HepG2 (cell line): ENCODE data around the gene TRIO.
A peak's percentile ranks its signal among the peaks of the same experiment; 100 is the strongest.

Experiments
- IKZF1 ChIP-seq: fragments of 450-650 bp; IDR thresholded peaks from 2 replicates; pipeline ENCODE4 v1.7.1; 2016
- MEF2D ChIP-seq: sonication (generic); formaldehyde crosslinking; IDR thresholded peaks from 2 replicates; pipeline ENCODE4 v1.5.1; 2020; ENCODE audit warnings: mild to moderate bottlenecking, missing genetic modification reagents
- MIXL1 ChIP-seq: IDR thresholded peaks from 2 replicates; pipeline ENCODE4 v1.6.1; 2016
- NFYC ChIP-seq: IDR thresholded peaks from 2 replicates; pipeline ENCODE4 v1.6.1; 2016; ENCODE audit warnings: missing genetic modification reagents, missing compliant biosample characterization
- SSRP1 ChIP-seq: IDR thresholded peaks from 2 replicates; pipeline ENCODE4 v1.6.1; 2016; ENCODE audit warnings: control low read depth
- ZBTB1 ChIP-seq: sonication (generic); formaldehyde crosslinking; IDR thresholded peaks from 2 replicates; pipeline ENCODE4 v1.4.0; 2020; ENCODE audit warnings: missing genetic modification reagents, borderline replicate concordance
- ZNF800 ChIP-seq: sonication (generic); formaldehyde crosslinking; IDR thresholded peaks from 2 replicates; pipeline ENCODE4 v1.4.0; 2020; ENCODE audit warnings: missing genetic modification reagents
- TF ChIP-seq, protein P1 (sequence below): sonication (generic); formaldehyde crosslinking; IDR thresholded peaks from 2 replicates; pipeline ENCODE4 v1.4.0; 2020; ENCODE audit warnings: low read depth, mild to moderate bottlenecking, missing genetic modification reagents
- TF ChIP-seq, protein P2 (sequence below): fragments of 450-650 bp; IDR thresholded peaks from 2 replicates; pipeline ENCODE4 v1.6.1; 2017; ENCODE audit warnings: mild to moderate bottlenecking
- TF ChIP-seq, protein P3 (sequence below): sonication (generic); formaldehyde crosslinking; IDR thresholded peaks from 2 replicates; pipeline ENCODE4 v1.5.0; 2020; ENCODE audit warnings: mild to moderate bottlenecking, missing genetic modification reagents
- TF ChIP-seq, protein P4 (sequence below): sonication (generic); formaldehyde crosslinking; IDR thresholded peaks from 2 replicates; pipeline ENCODE4 v1.4.0; 2020; ENCODE audit warnings: mild to moderate bottlenecking, low read depth, missing genetic modification reagents
- TF ChIP-seq, protein P5 (sequence below): sonication (generic); formaldehyde crosslinking; IDR thresholded peaks from 2 replicates; pipeline ENCODE4 v1.8.0; 2022; ENCODE audit warnings: missing genetic modification reagents, mild to moderate bottlenecking, moderate library complexity, borderline replicate concordance
- TF ChIP-seq, protein P6 (sequence below): IDR thresholded peaks from 2 replicates; pipeline ENCODE4 v1.6.1; 2012; ENCODE audit warnings: inconsistent platforms

- TF ChIP-seq ZBTB1 (CRISPR knock-in tag) = no peak
- TF ChIP-seq MEF2D (CRISPR knock-in tag) = peak; percentile 64; the same call in 1 of the 2 replicates
- TF ChIP-seq, protein P1, sequence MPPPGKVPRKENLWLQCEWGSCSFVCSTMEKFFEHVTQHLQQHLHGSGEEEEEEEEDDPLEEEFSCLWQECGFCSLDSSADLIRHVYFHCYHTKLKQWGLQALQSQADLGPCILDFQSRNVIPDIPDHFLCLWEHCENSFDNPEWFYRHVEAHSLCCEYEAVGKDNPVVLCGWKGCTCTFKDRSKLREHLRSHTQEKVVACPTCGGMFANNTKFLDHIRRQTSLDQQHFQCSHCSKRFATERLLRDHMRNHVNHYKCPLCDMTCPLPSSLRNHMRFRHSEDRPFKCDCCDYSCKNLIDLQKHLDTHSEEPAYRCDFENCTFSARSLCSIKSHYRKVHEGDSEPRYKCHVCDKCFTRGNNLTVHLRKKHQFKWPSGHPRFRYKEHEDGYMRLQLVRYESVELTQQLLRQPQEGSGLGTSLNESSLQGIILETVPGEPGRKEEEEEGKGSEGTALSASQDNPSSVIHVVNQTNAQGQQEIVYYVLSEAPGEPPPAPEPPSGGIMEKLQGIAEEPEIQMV (CRISPR knock-in tag) = no peak
- TF ChIP-seq, protein P2, sequence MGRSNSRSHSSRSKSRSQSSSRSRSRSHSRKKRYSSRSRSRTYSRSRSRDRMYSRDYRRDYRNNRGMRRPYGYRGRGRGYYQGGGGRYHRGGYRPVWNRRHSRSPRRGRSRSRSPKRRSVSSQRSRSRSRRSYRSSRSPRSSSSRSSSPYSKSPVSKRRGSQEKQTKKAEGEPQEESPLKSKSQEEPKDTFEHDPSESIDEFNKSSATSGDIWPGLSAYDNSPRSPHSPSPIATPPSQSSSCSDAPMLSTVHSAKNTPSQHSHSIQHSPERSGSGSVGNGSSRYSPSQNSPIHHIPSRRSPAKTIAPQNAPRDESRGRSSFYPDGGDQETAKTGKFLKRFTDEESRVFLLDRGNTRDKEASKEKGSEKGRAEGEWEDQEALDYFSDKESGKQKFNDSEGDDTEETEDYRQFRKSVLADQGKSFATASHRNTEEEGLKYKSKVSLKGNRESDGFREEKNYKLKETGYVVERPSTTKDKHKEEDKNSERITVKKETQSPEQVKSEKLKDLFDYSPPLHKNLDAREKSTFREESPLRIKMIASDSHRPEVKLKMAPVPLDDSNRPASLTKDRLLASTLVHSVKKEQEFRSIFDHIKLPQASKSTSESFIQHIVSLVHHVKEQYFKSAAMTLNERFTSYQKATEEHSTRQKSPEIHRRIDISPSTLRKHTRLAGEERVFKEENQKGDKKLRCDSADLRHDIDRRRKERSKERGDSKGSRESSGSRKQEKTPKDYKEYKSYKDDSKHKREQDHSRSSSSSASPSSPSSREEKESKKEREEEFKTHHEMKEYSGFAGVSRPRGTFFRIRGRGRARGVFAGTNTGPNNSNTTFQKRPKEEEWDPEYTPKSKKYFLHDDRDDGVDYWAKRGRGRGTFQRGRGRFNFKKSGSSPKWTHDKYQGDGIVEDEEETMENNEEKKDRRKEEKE = no peak
- TF ChIP-seq, protein P3, sequence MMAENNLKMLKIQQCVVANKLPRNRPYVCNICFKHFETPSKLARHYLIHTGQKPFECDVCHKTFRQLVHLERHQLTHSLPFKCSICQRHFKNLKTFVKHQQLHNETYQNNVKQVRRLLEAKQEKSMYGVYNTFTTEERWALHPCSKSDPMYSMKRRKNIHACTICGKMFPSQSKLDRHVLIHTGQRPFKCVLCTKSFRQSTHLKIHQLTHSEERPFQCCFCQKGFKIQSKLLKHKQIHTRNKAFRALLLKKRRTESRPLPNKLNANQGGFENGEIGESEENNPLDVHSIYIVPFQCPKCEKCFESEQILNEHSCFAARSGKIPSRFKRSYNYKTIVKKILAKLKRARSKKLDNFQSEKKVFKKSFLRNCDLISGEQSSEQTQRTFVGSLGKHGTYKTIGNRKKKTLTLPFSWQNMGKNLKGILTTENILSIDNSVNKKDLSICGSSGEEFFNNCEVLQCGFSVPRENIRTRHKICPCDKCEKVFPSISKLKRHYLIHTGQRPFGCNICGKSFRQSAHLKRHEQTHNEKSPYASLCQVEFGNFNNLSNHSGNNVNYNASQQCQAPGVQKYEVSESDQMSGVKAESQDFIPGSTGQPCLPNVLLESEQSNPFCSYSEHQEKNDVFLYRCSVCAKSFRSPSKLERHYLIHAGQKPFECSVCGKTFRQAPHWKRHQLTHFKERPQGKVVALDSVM (CRISPR knock-in tag) = no peak
- TF ChIP-seq, protein P4, sequence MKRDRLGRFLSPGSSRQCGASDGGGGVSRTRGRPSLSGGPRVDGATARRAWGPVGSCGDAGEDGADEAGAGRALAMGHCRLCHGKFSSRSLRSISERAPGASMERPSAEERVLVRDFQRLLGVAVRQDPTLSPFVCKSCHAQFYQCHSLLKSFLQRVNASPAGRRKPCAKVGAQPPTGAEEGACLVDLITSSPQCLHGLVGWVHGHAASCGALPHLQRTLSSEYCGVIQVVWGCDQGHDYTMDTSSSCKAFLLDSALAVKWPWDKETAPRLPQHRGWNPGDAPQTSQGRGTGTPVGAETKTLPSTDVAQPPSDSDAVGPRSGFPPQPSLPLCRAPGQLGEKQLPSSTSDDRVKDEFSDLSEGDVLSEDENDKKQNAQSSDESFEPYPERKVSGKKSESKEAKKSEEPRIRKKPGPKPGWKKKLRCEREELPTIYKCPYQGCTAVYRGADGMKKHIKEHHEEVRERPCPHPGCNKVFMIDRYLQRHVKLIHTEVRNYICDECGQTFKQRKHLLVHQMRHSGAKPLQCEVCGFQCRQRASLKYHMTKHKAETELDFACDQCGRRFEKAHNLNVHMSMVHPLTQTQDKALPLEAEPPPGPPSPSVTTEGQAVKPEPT (CRISPR knock-in tag) = peak; percentile 69; the same call in 1 of the 2 replicates
- TF ChIP-seq ZNF800 (CRISPR knock-in tag) = no peak
- TF ChIP-seq NFYC (CRISPR knock-in tag) = no peak
- TF ChIP-seq SSRP1 (CRISPR knock-in tag) = no peak
- no peak for TF ChIP-seq MIXL1 (CRISPR knock-in tag)
- TF ChIP-seq IKZF1 = no peak
- TF ChIP-seq, protein P5, sequence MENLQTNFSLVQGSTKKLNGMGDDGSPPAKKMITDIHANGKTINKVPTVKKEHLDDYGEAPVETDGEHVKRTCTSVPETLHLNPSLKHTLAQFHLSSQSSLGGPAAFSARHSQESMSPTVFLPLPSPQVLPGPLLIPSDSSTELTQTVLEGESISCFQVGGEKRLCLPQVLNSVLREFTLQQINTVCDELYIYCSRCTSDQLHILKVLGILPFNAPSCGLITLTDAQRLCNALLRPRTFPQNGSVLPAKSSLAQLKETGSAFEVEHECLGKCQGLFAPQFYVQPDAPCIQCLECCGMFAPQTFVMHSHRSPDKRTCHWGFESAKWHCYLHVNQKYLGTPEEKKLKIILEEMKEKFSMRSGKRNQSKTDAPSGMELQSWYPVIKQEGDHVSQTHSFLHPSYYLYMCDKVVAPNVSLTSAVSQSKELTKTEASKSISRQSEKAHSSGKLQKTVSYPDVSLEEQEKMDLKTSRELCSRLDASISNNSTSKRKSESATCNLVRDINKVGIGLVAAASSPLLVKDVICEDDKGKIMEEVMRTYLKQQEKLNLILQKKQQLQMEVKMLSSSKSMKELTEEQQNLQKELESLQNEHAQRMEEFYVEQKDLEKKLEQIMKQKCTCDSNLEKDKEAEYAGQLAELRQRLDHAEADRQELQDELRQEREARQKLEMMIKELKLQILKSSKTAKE (CRISPR knock-in tag) = no peak
- TF ChIP-seq, protein P6, sequence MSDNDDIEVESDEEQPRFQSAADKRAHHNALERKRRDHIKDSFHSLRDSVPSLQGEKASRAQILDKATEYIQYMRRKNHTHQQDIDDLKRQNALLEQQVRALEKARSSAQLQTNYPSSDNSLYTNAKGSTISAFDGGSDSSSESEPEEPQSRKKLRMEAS = peak; percentile 55
Observed at GRCh38 chr5:14148890-14149671, 5.9 kb downstream of the TRIO start.
